Gastrocnemius medialis (tissue), 4 donors: ENCODE data around the gene ESYT1. TPM values are rescaled to one million over a fixed set of nuclear protein-coding genes. Genes with fewer than 3 reads are reported as not detected.
A peak's percentile ranks its signal among the peaks of the same experiment; 100 is the strongest.

Experiments
- ATAC-seq, 2 donors: fragments of 150-250 bp; one replicate each; pipeline ENCODE4 v1.9.1; 2016
- DNase-seq, 2 donors: peaks; one replicate each; pipeline ENCODE4 v3.0.0-alpha.2; 2019
- H3K27ac ChIP-seq, 4 donors: fragments of 200-600 bp; sonication (generic); 1 replicate in 1 of 4; 2 replicates in 3 of 4; pipeline ENCODE4 v1.5.1; 2016 to 2018; ENCODE audit warnings: mild to moderate bottlenecking in 2 of 4, moderate library complexity in 1 of 4
- H3K27me3 ChIP-seq, 3 donors: fragments of 200-600 bp; sonication (generic) in 2 of 3; 1 replicate in 1 of 3; 2 replicates in 2 of 3; pipeline versions ENCODE4 v1.5.1 to v1.6.0; 2016 to 2019; ENCODE audit warnings: mild to moderate bottlenecking in 1 of 3, moderate library complexity in 1 of 3
- H3K36me3 ChIP-seq, 2 donors: fragments of 200-600 bp; sonication (generic) in 1 of 2; one replicate each; pipeline ENCODE4 v1.5.1; 2017 to 2018
- H3K4me1 ChIP-seq, 2 donors: fragments of 200-600 bp; sonication (generic) in 1 of 2; one replicate each; pipeline ENCODE4 v1.5.1; 2016 to 2017; ENCODE audit warnings: mild to moderate bottlenecking in 2 of 2
- H3K4me3 ChIP-seq, 4 donors: fragments of 200-600 bp; sonication (generic) in 3 of 4; 1 replicate in 1 of 4; 2 replicates in 3 of 4; pipeline ENCODE4 v1.5.1; 2016 to 2019; ENCODE audit warnings: mild to moderate bottlenecking in 2 of 4
- H3K9me3 ChIP-seq, 3 donors: fragments of 200-600 bp; sonication (generic) in 2 of 3; 1 replicate in 1 of 3; 2 replicates in 2 of 3; pipeline ENCODE4 v1.5.1; 2016 to 2019
- CTCF ChIP-seq, 5 experiments: fragments of 450-650 bp in 3 of 5; fragments of 200-600 bp in 2 of 5; sonication (generic) in 2 of 5; IDR thresholded peaks in 4 of 5; conservative IDR thresholded peaks in 1 of 5; 1 replicate in 4 of 5; 2 replicates in 1 of 5; pipeline ENCODE4 v1.5.1; 2016 to 2019; ENCODE audit warnings: antibody characterized with exemption in 5 of 5, mild to moderate bottlenecking in 3 of 5, moderate library complexity in 3 of 5
- POLR2A ChIP-seq, 2 donors: fragments of 450-650 bp; IDR thresholded peaks; one replicate each; pipeline ENCODE4 v1.6.1; 2017; ENCODE audit warnings: antibody characterized with exemption in 2 of 2, mild to moderate bottlenecking in 2 of 2, moderate library complexity in 2 of 2
- in situ Hi-C, 4 donors: fragments of 200-750 bp; cut with MboI; loops; one replicate each; pipeline versions ENCODE4 v1.15.0 to v1.8.0; 2017; ENCODE audit warnings: low sequenced_read_pairs in 4 of 4
- intact Hi-C: fragments of 100-400 bp; cut with DNase I; formaldehyde crosslinking; loops from one replicate; pipeline ENCODE4 v1.15.1; 2023; ENCODE audit warnings: low total_unique reads
- total RNA-seq, 4 donors: library from RNA; depleted of rRNA; stranded (reverse); fragments of >200 nt; gene quantifications; one replicate each; pipeline versions ENCODE4 v1.1.0 to v1.2.3, GENCODE V29; 2016

Gene ESYT1
- total RNA-seq, 4 donors from 2014 or later = 45.9 to 77.7 (median 62.1) TPM

DNA sequence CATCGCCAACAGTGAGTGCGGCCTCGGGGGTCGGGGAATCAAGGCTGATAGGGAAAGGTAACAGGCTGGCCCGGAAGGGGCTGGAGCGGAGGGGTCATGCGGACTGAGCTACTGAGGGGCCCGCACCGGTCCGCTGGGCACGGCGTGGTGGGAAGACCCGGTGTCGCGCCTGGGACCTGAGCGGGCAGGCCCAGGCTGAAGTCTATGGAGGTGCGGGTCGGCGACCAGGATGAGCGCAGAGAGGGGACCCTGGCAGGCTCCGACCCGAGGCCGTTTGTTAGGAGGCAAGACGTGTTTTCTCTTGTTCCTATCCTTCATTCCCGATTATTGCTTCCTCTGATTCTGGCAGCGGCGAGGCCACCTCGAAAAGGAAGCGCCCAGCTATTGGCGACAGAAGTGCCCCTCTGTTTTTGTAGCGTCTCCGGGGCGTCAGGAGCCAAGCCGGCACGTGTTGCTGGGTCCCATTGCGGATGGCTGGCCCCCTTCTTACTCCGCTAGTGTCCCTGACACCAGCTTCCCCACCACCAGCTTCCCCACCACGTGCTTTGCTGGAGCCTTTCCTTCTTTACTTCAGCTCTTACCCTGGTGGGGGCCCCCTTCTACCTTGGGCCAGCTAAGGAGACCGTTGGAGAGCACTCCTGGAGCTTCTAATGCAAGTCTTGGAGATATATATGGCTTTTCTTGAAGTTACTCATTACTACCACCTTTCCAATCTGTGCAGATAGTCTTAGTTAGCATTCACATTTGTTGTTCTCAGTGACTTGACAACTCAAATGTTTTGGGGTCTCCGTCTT is 23.1 kb upstream of the ESYT1 start:
- ATAC-seq (peak; percentile 32 to 37), DNase-seq (no peak)
- Histone ChIP-seq H3K27me3 (no peaks in the 10 kb centered on the region), H3K36me3 (peaks cover 2 to 35% of the 10 kb centered on the region in 2 donors), H3K4me1 (peaks cover 20 to 26% of the 10 kb centered on the region in 2 donors), H3K4me3 (peak overlapping the region; percentile 77 to 98 (median 84)), H3K27ac (peak overlapping the region; percentile 85 to 93 (median 92)), H3K9me3 (no peaks in the 10 kb centered on the region)
- intact Hi-C loops = loop anchor here (1.0 to 10.0 kb wide), 5 partner anchors 11 to 290 kb away; partner anchors contain the start of genes ORMDL2, RPL41, SARNP and SUOX
- TF ChIP-seq POLR2A (IDR thresholded peaks at IDR 0.05) = no peak
- no peak for TF ChIP-seq CTCF (IDR thresholded peaks at IDR 0.05 in 4 of 5, conservative IDR thresholded peaks at IDR 0.05 in 1 of 5)
- in situ Hi-C loops = loop anchor here in 2 of 4 donors (10.0 kb wide), 1 partner anchor 60 kb away; the partner anchor contains the start of gene RPS26 (in 2 of the 2)

- DNase-seq (no peak), ATAC-seq (no peak)
- peak overlapping the region; percentile 85 to 93 (median 92) for H3K27ac ChIP-seq
- in situ Hi-C loops (loop anchor here in 2 of 4 donors (10.0 kb wide), 1 partner anchor 61 kb away; the partner anchor contains the start of gene RPS26 (in 2 of the 2)), intact Hi-C loops (loop anchor here (2.0 to 10.0 kb wide), 3 partner anchors 27 to 291 kb away; partner anchors contain the start of genes ORMDL2 and SARNP)
- H3K4me1 ChIP-seq = peaks cover 20 to 26% of the 10 kb centered on the region in 2 donors
- H3K27me3 ChIP-seq = no peaks in the 10 kb centered on the region
- no peaks in the 10 kb centered on the region for H3K9me3 ChIP-seq
- TF ChIP-seq CTCF (IDR thresholded peaks at IDR 0.05 in 4 of 5, conservative IDR thresholded peaks at IDR 0.05 in 1 of 5) = no peak
- TF ChIP-seq POLR2A (IDR thresholded peaks at IDR 0.05) = no peak
- peak overlapping the region; percentile 77 to 98 (median 84) for H3K4me3 ChIP-seq
- peaks cover 2 to 40% of the 10 kb centered on the region in 2 donors for H3K36me3 ChIP-seq
Measured at GRCh38 chr12:56105609-56105902, 22.5 kb upstream of the ESYT1 start.

- in situ Hi-C loops = loop anchor here in 2 of 4 donors (10.0 kb wide), 1 partner anchor 62 kb away; the partner anchor contains the start of gene RPS26 (in 2 of the 2)
- H3K27ac ChIP-seq = no peak overlapping the region
- H3K36me3 ChIP-seq = peaks cover 7 to 57% of the 10 kb centered on the region in 2 donors
- ATAC-seq (no peak), DNase-seq (no peak)
- H3K27me3 ChIP-seq = no peaks in the 10 kb centered on the region
- intact Hi-C loops = loop anchor here (10.0 kb wide), 1 partner anchor 292 kb away; the partner anchor contains the start of genes ORMDL2 and SARNP
- H3K9me3 ChIP-seq = no peaks in the 10 kb centered on the region
- no peak overlapping the region for H3K4me3 ChIP-seq
- no peak for TF ChIP-seq POLR2A (IDR thresholded peaks at IDR 0.05)
- TF ChIP-seq CTCF (IDR thresholded peaks at IDR 0.05 in 4 of 5, conservative IDR thresholded peaks at IDR 0.05 in 1 of 5) = no peak
- H3K4me1 ChIP-seq = peaks cover 20 to 26% of the 10 kb centered on the region in 2 donors
Measured at GRCh38 chr12:56107242-56107641, 20.8 kb upstream of the ESYT1 start.

DNA sequence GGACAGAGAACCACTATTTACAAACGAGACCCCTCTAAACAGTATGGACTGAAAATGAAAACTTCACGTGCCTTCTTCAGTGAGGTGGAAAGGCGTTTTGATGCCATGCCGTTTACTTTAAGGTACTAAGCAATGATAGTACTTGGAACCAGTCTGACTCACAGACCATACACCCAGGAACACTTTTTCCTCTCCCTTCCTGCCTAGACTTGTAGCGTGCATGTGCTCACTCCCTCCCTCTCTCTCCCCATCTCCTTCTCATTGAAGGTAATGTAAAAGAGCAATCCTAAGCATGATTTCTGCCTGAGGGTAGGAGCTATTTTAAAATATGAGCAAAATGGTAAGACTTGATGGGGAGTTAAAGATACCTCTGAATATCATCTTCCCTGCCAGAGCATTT is 17.5 kb upstream of the ESYT1 start:
- Histone ChIP-seq H3K27ac (no peak overlapping the region), H3K9me3 (no peaks in the 10 kb centered on the region), H3K4me1 (peaks cover 8 to 12% of the 10 kb centered on the region in 2 donors), H3K36me3 (peaks cover 7 to 69% of the 10 kb centered on the region in 2 donors), H3K27me3 (no peaks in the 10 kb centered on the region), H3K4me3 (no peak overlapping the region)
- intact Hi-C loops (no loop called here), in situ Hi-C loops (loop anchor here in 1 of 4 donors (10.0 kb wide), 1 partner anchor 114 kb away; the partner anchor contains the start of genes NABP2 and RNF41)
- DNase-seq = no peak
- no peak for TF ChIP-seq POLR2A (IDR thresholded peaks at IDR 0.05)
- no peak for TF ChIP-seq CTCF (IDR thresholded peaks at IDR 0.05 in 4 of 5, conservative IDR thresholded peaks at IDR 0.05 in 1 of 5)
- no peak for ATAC-seq
